ENCODE results near the gene DES.

The DES gene

GRCh38 chr2:219459460-219460311 is 41.5 kb downstream of the DES start:
- 0 out of 2 replicates have a peak overlapping the region, but pooled peaks have one; percentile 79 for H2AFZ ChIP-seq (ENCODE audit: low read depth, low read length)
- no peaks in the 10 kb centered on the region for H3K27me3 ChIP-seq (ENCODE audit: low read depth, low read length)
- H3K4me2 ChIP-seq (ENCODE audit: low read length) = peak overlapping the region; percentile 38
- H3K4me1 ChIP-seq (ENCODE audit: low read length) = peaks cover 7% of the 10 kb centered on the region
- no peaks in the 10 kb centered on the region for H3K36me3 ChIP-seq (replicated peaks; ENCODE audit: low read depth, low read length)
- H3K9ac ChIP-seq (ENCODE audit: low read length) = no peak overlapping the region
- H3K4me3 ChIP-seq (ENCODE audit: low read length) = no peak overlapping the region
- H3K27ac ChIP-seq (ENCODE audit: low read length) = no peak overlapping the region
- H4K20me1 ChIP-seq (ENCODE audit: insufficient read depth, low read length) = no peaks in the 10 kb centered on the region
- H3K9me3 ChIP-seq (ENCODE audit: insufficient read depth, low read length) = no peaks in the 10 kb centered on the region
- no peak for TF ChIP-seq EZH2phosphoT487 (IDR thresholded peaks at IDR 0.05; ENCODE audit: low read depth)
- TF ChIP-seq, protein P1, sequence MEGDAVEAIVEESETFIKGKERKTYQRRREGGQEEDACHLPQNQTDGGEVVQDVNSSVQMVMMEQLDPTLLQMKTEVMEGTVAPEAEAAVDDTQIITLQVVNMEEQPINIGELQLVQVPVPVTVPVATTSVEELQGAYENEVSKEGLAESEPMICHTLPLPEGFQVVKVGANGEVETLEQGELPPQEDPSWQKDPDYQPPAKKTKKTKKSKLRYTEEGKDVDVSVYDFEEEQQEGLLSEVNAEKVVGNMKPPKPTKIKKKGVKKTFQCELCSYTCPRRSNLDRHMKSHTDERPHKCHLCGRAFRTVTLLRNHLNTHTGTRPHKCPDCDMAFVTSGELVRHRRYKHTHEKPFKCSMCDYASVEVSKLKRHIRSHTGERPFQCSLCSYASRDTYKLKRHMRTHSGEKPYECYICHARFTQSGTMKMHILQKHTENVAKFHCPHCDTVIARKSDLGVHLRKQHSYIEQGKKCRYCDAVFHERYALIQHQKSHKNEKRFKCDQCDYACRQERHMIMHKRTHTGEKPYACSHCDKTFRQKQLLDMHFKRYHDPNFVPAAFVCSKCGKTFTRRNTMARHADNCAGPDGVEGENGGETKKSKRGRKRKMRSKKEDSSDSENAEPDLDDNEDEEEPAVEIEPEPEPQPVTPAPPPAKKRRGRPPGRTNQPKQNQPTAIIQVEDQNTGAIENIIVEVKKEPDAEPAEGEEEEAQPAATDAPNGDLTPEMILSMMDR (IDR thresholded peaks at IDR 0.05; ENCODE audit: low read depth, low read length) = peak; percentile 64
- H3K79me2 ChIP-seq (ENCODE audit: low read length) = no peaks in the 10 kb centered on the region

- no peaks in the 10 kb centered on the region for H3K9me3 ChIP-seq (ENCODE audit: insufficient read depth, low read length)
- TF ChIP-seq, protein P1 (IDR thresholded peaks at IDR 0.05; ENCODE audit: low read depth, low read length) = no peak
- no peak for TF ChIP-seq EZH2phosphoT487 (IDR thresholded peaks at IDR 0.05; ENCODE audit: low read depth)
- H3K27ac ChIP-seq (ENCODE audit: low read length) = no peak overlapping the region
- H3K4me2 ChIP-seq (ENCODE audit: low read length) = no peak overlapping the region
- H3K27me3 ChIP-seq (ENCODE audit: low read depth, low read length) = no peaks in the 10 kb centered on the region
- H4K20me1 ChIP-seq (ENCODE audit: insufficient read depth, low read length) = no peaks in the 10 kb centered on the region
- H3K4me3 ChIP-seq (ENCODE audit: low read length) = no peak overlapping the region
- H3K4me1 ChIP-seq (ENCODE audit: low read length) = peaks cover 5% of the 10 kb centered on the region
- no peaks in the 10 kb centered on the region for H3K79me2 ChIP-seq (ENCODE audit: low read length)
- no peaks in the 10 kb centered on the region for H3K36me3 ChIP-seq (replicated peaks; ENCODE audit: low read depth, low read length)
- H2AFZ ChIP-seq (ENCODE audit: low read depth, low read length) = no peak overlapping the region
- H3K9ac ChIP-seq (ENCODE audit: low read length) = no peak overlapping the region
Measured at GRCh38 chr2:219460424-219460926, 42.3 kb downstream of the DES start.

DNA sequence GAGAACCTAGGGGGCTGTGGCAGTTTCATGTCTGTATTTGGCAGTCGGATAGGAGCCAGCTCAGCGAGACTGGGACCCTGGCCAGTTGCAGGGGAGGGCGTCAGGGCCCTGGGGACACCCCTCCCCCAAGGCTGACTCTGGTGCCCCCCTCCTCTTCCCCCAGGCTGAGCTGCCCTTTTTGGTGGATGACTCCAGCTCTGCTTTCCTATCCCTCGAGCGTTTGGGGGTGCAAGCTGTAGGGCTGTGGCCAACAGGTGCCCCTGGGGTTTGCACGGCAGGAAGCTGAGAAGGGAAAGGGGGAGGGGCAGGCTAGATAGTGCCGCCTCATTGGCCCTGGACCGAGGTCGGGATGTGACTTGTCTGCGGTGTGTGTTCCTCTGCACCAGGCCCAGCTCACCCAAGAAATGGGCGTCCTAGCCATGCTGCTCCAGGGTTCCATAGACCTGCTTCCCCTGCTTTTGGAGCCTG is 42.9 kb downstream of the DES start:
- H3K9ac ChIP-seq (ENCODE audit: low read length) = no peak overlapping the region
- TF ChIP-seq, protein P1 (IDR thresholded peaks at IDR 0.05; ENCODE audit: low read depth, low read length) = no peak
- TF ChIP-seq EZH2phosphoT487 (IDR thresholded peaks at IDR 0.05; ENCODE audit: low read depth) = no peak

GRCh38 chr2:219461669-219462068 is 43.5 kb downstream of the DES start:
- H3K4me2 ChIP-seq (ENCODE audit: low read length) = no peak overlapping the region
- H3K9ac ChIP-seq (ENCODE audit: low read length) = no peak overlapping the region
- H3K36me3 ChIP-seq (replicated peaks; ENCODE audit: low read depth, low read length) = no peaks in the 10 kb centered on the region
- H3K27ac ChIP-seq (ENCODE audit: low read length) = no peak overlapping the region
- H3K9me3 ChIP-seq (ENCODE audit: insufficient read depth, low read length) = no peaks in the 10 kb centered on the region
- TF ChIP-seq, protein P1 (IDR thresholded peaks at IDR 0.05; ENCODE audit: low read depth, low read length) = no peak
- no peak for TF ChIP-seq EZH2phosphoT487 (IDR thresholded peaks at IDR 0.05; ENCODE audit: low read depth)
- no peaks in the 10 kb centered on the region for H3K79me2 ChIP-seq (ENCODE audit: low read length)
- H4K20me1 ChIP-seq (ENCODE audit: insufficient read depth, low read length) = no peaks in the 10 kb centered on the region
- H2AFZ ChIP-seq (ENCODE audit: low read depth, low read length) = no peak overlapping the region
- H3K4me1 ChIP-seq (ENCODE audit: low read length) = no peaks in the 10 kb centered on the region; the same call in 1 of the 2 replicates
- H3K4me3 ChIP-seq (ENCODE audit: low read length) = no peak overlapping the region
- no peaks in the 10 kb centered on the region for H3K27me3 ChIP-seq (ENCODE audit: low read depth, low read length)

More for the DNA sequence above, 42.9 kb downstream of the DES start:
- Histone ChIP-seq H3K4me2 (ENCODE audit: low read length) (no peak overlapping the region), H3K4me1 (ENCODE audit: low read length) (no peaks in the 10 kb centered on the region; the same call in 1 of the 2 replicates), H3K36me3 (replicated peaks; ENCODE audit: low read depth, low read length) (no peaks in the 10 kb centered on the region), H3K79me2 (ENCODE audit: low read length) (no peaks in the 10 kb centered on the region), H3K9me3 (ENCODE audit: insufficient read depth, low read length) (no peaks in the 10 kb centered on the region), H3K27me3 (ENCODE audit: low read depth, low read length) (no peaks in the 10 kb centered on the region), H2AFZ (ENCODE audit: low read depth, low read length) (no peak overlapping the region), H3K27ac (ENCODE audit: low read length) (no peak overlapping the region), H4K20me1 (ENCODE audit: insufficient read depth, low read length) (no peaks in the 10 kb centered on the region), H3K4me3 (ENCODE audit: low read length) (no peak overlapping the region)
